Esophagus (tissue), 2 donors: Measurements from ENCODE around the gene NCOA4. TPM values are rescaled to one million over a fixed set of nuclear protein-coding genes. Genes with fewer than 3 reads are reported as not detected.

Experiments used
- H3K27ac ChIP-seq, 2 donors: one replicate each; pipeline ENCODE4 v1.5.1; 2013; ENCODE audit warnings: low read depth in 2 of 2, mild to moderate bottlenecking in 2 of 2, inconsistent platforms in 1 of 2, low read length in 1 of 2, moderate library complexity in 1 of 2
- H3K27me3 ChIP-seq, 2 donors: one replicate each; pipeline ENCODE4 v1.6.1; 2013; ENCODE audit warnings: low read length in 2 of 2, control low read depth in 1 of 2, mild to moderate bottlenecking in 1 of 2; ENCODE audit not compliant: insufficient read depth in 2 of 2, control insufficient read depth in 1 of 2
- H3K36me3 ChIP-seq, 2 donors: one replicate each; pipeline ENCODE4 v1.6.1; 2013; ENCODE audit warnings: low read length in 1 of 2; ENCODE audit not compliant: control insufficient read depth in 2 of 2, insufficient read depth in 2 of 2
- H3K4me1 ChIP-seq, 2 donors: one replicate each; pipeline ENCODE4 v1.6.1; 2013; ENCODE audit warnings: low read length in 1 of 2; ENCODE audit not compliant: control insufficient read depth in 2 of 2, insufficient read depth in 2 of 2
- H3K4me3 ChIP-seq, 2 donors: one replicate each; pipeline ENCODE4 v1.5.1; 2013; ENCODE audit warnings: low read length in 2 of 2, mild to moderate bottlenecking in 2 of 2, low read depth in 1 of 2, moderate library complexity in 1 of 2
- H3K9me3 ChIP-seq, 2 donors: one replicate each; pipeline ENCODE4 v1.6.1; 2013; ENCODE audit warnings: mild to moderate bottlenecking in 2 of 2, low read depth in 1 of 2, low read length in 1 of 2, moderate library complexity in 1 of 2; ENCODE audit not compliant: control insufficient read depth in 2 of 2, insufficient read depth in 1 of 2
- WGBS, 2 donors: extraction: QIAGEN DNeasy Blood & Tissue Kit; methylation state at CpG; one replicate each; pipeline ENCODE4 v1.1.7; 2013; 5-methylcytosine and 5-hydroxymethylcytosine counted together
- polyA plus RNA-seq, 2 donors: library from polyadenylated mRNA; stranded (reverse); fragments of 200-250 nt; gene quantifications; one replicate each; pipeline ENCODE4 v1.2.3, GENCODE V29; 2013
- donor health status: healthy with polysubstance abuse.
- donor health status: Bipolar disorder and iron deficiency.

NCOA4 gene
- 10 to 100 TPM; 34.7 to 64.7 TPM for polyA plus RNA-seq

DNA sequence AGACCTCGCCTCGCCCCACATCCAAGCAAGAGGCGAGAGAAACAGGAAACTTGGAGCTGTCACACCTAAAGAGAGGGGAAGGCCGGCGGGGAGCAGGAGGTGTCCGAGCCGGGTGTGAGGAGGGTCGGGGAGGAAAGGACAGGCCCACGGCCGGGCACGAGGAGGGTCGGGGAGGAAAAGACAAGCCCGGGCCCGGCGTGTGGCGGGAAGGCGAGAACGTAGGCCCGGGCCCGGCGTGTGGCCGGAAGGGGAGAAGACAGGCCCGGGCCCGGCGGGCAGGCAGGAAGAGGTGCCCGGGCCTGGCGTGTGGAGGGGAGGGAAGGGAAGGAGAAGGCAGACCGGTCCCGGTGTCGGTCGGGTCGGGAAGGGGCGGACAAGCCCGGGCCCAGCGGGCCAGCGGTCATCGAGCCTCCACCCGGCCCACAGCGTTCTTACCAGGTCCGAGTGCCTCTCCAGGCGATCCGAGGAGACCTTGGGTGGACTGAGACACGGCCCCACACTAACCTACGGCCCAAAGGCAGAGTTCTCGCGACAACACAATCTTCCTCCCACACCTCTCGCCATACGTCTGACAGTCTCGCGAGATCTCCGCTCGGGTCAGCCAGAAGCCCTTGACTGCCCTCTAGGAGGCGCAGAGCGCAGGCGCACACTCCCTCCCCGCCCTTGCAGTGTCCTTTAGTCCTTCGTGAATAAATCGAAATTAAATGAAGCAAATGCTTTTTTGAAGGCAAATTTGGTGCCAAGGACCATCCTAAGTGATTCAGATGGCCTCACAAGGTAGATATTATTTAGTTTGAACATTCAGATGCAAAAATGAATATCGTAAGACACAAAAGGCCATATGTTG, at the start of gene NCOA4:
Gene NCOA4 (minus strand): TSS at position 533 of the 847 bp plus-strand sequence. CDS start 13,943 bp downstream, outside the sequence.
- peak within 1 kb of the TSS; percentile 87 to 88 for H3K4me3 ChIP-seq
- H3K4me1 ChIP-seq, result peaks cover 0 to 1% of the 10 kb centered on the region in 2 donors
- no peaks in the 10 kb centered on the region for H3K27me3 ChIP-seq
- 0 to 1% methylated on average over 51 to 59 of the region's 59 CpGs for WGBS, 2 donors
- peak within 1 kb of the TSS; percentile 92 to 96 for H3K27ac ChIP-seq
- H3K36me3 ChIP-seq, result peaks cover 0 to 1% of the 10 kb centered on the region in 2 donors
- no peaks in the 10 kb centered on the region for H3K9me3 ChIP-seq

DNA sequence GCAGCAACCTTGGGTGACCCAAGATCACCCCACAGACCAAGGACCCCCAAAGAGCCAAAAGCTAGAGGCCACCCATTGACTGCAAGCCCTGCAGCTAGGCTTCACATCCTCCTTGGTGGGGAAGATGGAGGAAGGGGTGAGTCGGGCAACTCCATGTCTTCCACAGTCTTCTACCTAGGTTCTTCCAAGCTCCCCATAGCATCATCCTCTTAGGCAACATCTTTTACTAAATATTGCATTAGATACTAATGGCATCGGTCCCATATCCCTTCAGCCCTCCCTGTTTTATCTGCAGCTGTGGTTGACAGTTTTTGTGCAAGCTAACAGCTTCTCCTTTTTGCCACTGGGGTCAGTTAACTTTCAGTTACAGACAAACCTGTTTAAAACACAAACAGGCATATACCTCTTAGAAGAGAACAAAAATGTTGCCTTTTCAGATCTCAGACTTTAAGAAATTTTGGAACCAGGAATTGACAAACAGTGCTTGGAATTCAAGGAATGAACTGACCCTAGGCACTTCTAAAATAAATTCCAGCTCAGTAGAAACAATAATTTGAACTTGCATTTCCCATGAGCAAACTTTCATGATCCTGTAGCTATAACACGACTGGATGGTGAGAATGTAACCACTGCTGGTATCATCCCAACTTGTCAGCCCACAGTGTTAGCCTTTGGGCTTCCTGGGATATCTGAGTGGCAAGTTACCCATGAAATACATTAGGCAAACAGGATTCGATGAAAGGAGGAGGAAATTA, 49.6 kb upstream of the NCOA4 start:
- Histone ChIP-seq H3K4me1 (no peaks in the 10 kb centered on the region), H3K36me3 (no peaks in the 10 kb centered on the region), H3K9me3 (no peaks in the 10 kb centered on the region), H3K27me3 (no peaks in the 10 kb centered on the region), H3K27ac (no peak overlapping the region), H3K4me3 (no peak overlapping the region)
- 58 to 66% methylated on average over 4 of the region's 4 CpGs for WGBS, 2 donors

DNA sequence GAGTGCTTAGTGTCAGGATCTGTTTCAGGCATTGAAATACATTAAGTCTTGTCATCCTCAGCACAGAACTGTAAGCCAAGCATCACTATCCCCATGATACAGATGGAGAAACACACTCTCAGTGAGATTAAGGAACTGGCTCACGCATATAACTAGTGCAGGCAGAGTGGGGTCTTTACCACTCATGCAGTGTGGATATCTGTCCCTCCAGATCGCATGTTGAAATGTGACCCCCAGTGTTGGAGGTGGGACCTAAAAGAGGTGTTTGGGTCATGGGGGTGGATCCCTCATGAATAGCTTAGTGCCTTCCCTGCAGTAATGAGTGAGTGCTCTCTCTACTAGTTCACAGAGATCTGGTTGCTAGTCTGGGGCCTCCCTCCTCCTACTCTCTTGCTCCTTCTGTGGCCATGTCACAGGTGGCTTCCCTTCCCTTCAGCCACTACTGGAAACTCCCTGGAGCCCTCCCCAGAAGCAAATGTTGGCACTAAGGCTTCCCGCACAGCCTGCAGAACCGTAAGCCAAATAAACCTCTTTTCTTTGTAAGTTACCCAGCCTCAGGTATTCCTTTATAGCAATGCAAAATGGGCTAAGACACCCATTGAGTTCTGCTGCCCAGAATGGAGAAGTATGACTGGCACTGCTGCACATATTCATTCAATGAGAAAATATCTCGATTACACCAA, 47.4 kb upstream of the NCOA4 start:
- 73 to 74% methylated on average over 5 of the region's 5 CpGs for WGBS, 2 donors
- Histone ChIP-seq H3K4me3 (no peak overlapping the region), H3K27me3 (no peaks in the 10 kb centered on the region), H3K9me3 (no peaks in the 10 kb centered on the region), H3K27ac (no peak overlapping the region), H3K36me3 (no peaks in the 10 kb centered on the region), H3K4me1 (no peaks in the 10 kb centered on the region)

GRCh38 chr10:46077141-46077554, 46.7 kb upstream of the NCOA4 start:
- no peaks in the 10 kb centered on the region for H3K27me3 ChIP-seq
- no peak overlapping the region for H3K4me3 ChIP-seq
- no peaks in the 10 kb centered on the region for H3K4me1 ChIP-seq
- no peak overlapping the region for H3K27ac ChIP-seq
- H3K36me3 ChIP-seq, result no peaks in the 10 kb centered on the region
- H3K9me3 ChIP-seq, result no peaks in the 10 kb centered on the region
- 56 to 75% methylated on average over 4 of the region's 4 CpGs for WGBS, 2 donors

DNA sequence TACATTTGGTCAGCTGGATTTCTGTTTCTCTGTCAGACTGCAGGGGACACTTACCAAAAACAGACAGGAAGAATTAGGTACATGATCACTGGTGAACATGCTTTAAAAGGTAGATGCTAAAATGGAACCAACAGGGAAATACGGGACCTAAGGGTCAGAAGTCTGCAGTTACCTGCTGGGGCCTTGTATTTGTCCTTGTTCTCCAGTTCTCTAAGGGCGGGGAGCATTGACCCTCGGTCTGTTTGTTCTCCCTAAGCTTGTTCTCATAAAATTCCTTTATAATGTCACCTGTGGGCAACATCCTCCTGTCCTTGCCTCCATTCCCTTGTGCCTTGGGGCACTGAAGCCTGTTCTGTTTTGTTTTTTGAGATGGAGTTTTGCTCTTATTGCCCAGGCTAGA, 45.4 kb upstream of the NCOA4 start:
- no peak overlapping the region for H3K4me3 ChIP-seq
- no peaks in the 10 kb centered on the region for H3K9me3 ChIP-seq
- H3K27me3 ChIP-seq, result no peaks in the 10 kb centered on the region
- H3K36me3 ChIP-seq, result no peaks in the 10 kb centered on the region
- WGBS, 2 donors, result 95 to 96% methylated on average over 3 of the region's 3 CpGs
- no peak overlapping the region for H3K27ac ChIP-seq
- no peaks in the 10 kb centered on the region for H3K4me1 ChIP-seq

GRCh38 chr10:46074196-46074946, 43.9 kb upstream of the NCOA4 start:
- no peaks in the 10 kb centered on the region for H3K27me3 ChIP-seq

DNA sequence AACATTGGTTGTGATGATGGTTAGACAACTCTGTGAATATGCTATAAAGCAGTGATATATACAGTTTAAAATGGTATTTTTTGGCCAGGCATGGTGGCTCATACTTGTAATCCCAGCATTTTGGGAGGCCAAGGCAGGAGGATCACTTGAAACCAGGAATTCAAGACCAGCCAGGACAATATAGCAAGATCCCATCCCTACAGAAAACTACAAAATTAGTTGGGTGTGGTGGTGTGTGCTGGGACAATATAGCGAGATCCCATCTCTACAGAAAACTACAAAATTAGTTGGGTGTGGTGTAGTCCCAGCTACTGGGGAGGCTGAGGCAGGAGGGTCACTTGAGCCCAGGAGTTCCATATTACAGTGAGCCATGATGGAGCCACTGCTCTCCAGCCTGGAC, 43.1 kb upstream of the NCOA4 start:
- H3K36me3 ChIP-seq, result no peaks in the 10 kb centered on the region
- 92 to 100% methylated on average over 1 of the region's 1 CpG for WGBS, 2 donors

More at GRCh38 chr10:46074196-46074946, 43.9 kb upstream of the NCOA4 start:
- Histone ChIP-seq H3K9me3 (no peaks in the 10 kb centered on the region), H3K27ac (no peak overlapping the region), H3K4me1 (no peaks in the 10 kb centered on the region), H3K4me3 (no peak overlapping the region), H3K36me3 (no peaks in the 10 kb centered on the region)
- 70 to 83% methylated on average over 4 of the region's 4 CpGs for WGBS, 2 donors

DNA sequence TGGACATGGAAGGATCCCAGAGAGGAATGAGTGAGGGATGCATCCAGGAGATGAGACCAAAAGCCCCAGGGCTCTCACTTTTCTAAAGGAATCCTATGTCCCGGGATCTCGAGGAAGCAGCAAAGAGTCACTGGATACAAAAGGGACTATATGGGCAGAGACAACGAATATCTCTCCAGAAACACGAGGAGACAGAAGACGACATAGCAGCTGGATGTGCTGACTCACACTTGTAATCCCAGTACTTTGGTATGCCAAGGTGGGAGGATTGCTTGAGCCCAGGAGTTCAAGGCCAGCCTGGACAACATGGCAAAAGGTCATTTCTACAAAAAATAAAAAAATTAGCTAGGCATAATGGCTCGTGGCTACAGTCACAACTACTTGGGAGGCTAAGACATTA, 40.3 kb upstream of the NCOA4 start:
- H3K4me1 ChIP-seq, result no peaks in the 10 kb centered on the region
- WGBS, 2 donors, result 41 to 54% methylated on average over 6 of the region's 6 CpGs
- no peak overlapping the region for H3K27ac ChIP-seq
- H3K27me3 ChIP-seq, result no peaks in the 10 kb centered on the region
- H3K9me3 ChIP-seq, result no peaks in the 10 kb centered on the region
- H3K4me3 ChIP-seq, result no peak overlapping the region
- H3K36me3 ChIP-seq, result no peaks in the 10 kb centered on the region

More for the DNA sequence above, 43.1 kb upstream of the NCOA4 start:
- H3K9me3 ChIP-seq, result no peaks in the 10 kb centered on the region
- H3K4me3 ChIP-seq, result no peak overlapping the region
- H3K27me3 ChIP-seq, result no peaks in the 10 kb centered on the region
- no peaks in the 10 kb centered on the region for H3K4me1 ChIP-seq
- H3K27ac ChIP-seq, result no peak overlapping the region
